Smooth muscle cell (in vitro differentiated cells): Measurements from ENCODE around the gene ZNF652. TPM values are rescaled to one million over a fixed set of nuclear protein-coding genes. Genes with fewer than 3 reads are reported as not detected.

Source experiments
- DNase-seq: peaks from one replicate; lab custom pipeline; 2025; ENCODE audit not compliant: unreplicated experiment; lab: John Stamatoyannopoulos, UW
- H2AFZ ChIP-seq: fragments of 200-600 bp; sonication (generic); 2 replicates; pipeline ENCODE4 v1.6.0; 2016; ENCODE audit warnings: antibody characterized with exemption, low read depth, mild to moderate bottlenecking
- H3F3A ChIP-seq: fragments of 200-600 bp; sonication (generic); 2 replicates; pipeline ENCODE4 v1.6.0; 2017; ENCODE audit warnings: antibody characterized with exemption, low read depth
- H3K27ac ChIP-seq: fragments of 200-600 bp; sonication (generic); 2 replicates; pipeline ENCODE4 v1.5.1; 2016; ENCODE audit warnings: low read depth, mild to moderate bottlenecking
- H3K27me3 ChIP-seq: fragments of 200-600 bp; sonication (generic); 2 replicates; pipeline ENCODE4 v1.6.1; 2016; ENCODE audit warnings: low read depth, mild to moderate bottlenecking
- H3K36me3 ChIP-seq: fragments of 200-600 bp; sonication (generic); 2 replicates; pipeline ENCODE4 v1.5.1; 2016; ENCODE audit warnings: low read depth
- H3K4me1 ChIP-seq: fragments of 200-600 bp; sonication (generic); 2 replicates; pipeline ENCODE4 v1.5.1; 2016; ENCODE audit warnings: low read depth
- H3K4me2 ChIP-seq: fragments of 200-600 bp; sonication (generic); 2 replicates; pipeline ENCODE4 v1.6.0; 2016; ENCODE audit warnings: mild to moderate bottlenecking
- H3K4me3 ChIP-seq: fragments of 200-600 bp; sonication (generic); 2 replicates; pipeline ENCODE4 v1.5.1; 2016; ENCODE audit warnings: mild to moderate bottlenecking
- H3K79me2 ChIP-seq: fragments of 200-600 bp; sonication (generic); 2 replicates; pipeline ENCODE4 v1.6.0; 2016; ENCODE audit warnings: low read depth, mild to moderate bottlenecking
- H3K9ac ChIP-seq: fragments of 200-600 bp; sonication (generic); 2 replicates; pipeline ENCODE4 v1.6.0; 2016; ENCODE audit warnings: low read depth
- H3K9me3 ChIP-seq: fragments of 200-600 bp; sonication (generic); replicated peaks from 2 replicates; pipeline ENCODE4 v1.5.1; 2016; ENCODE audit warnings: low read depth
- H4K20me1 ChIP-seq: fragments of 200-600 bp; sonication (generic); 2 replicates; pipeline ENCODE4 v1.6.0; 2016; ENCODE audit warnings: low read depth
- CTCF ChIP-seq: fragments of 200-600 bp; sonication (generic); IDR thresholded peaks from 2 replicates; pipeline ENCODE4 v1.5.1; 2017; ENCODE audit warnings: borderline replicate concordance, mild to moderate bottlenecking, antibody characterized with exemption; ENCODE audit not compliant: insufficient read depth, poor library complexity, severe bottlenecking
- WGBS: methylation state at CpG from one replicate; pipeline ENCODE4 v1.1.7; 2016; ENCODE audit warnings: low lambda C conversion rate; 5-methylcytosine and 5-hydroxymethylcytosine counted together
- polyA plus RNA-seq: library from polyadenylated mRNA; unstranded; fragments of >200 nt; fragmentation: Nextera tagmentation; extraction: Ambion mirVana; gene quantifications from 2 replicates; pipeline ENCODE4 v1.2.1, GENCODE V29; 2016
- total RNA-seq: library from RNA; depleted of rRNA; stranded (reverse); fragments of >200 nt; gene quantifications from 2 replicates; pipeline ENCODE4 v1.2.3, GENCODE V29; 2014

The ZNF652 gene
- total and polyA plus RNA-seq, 2 experiments from 2014 or later: 18.3 to 48.8 TPM

GRCh38 chr17:49375544-49375943 is 13.5 kb upstream of the ZNF652 start:
- no peaks in the 10 kb centered on the region for H3K79me2 ChIP-seq
- no peaks in the 10 kb centered on the region for H3K36me3 ChIP-seq
- H3K4me1 ChIP-seq: peaks cover 9% of the 10 kb centered on the region
- no peak overlapping the region for H3K9ac ChIP-seq
- H3K27ac ChIP-seq: no peak overlapping the region
- H3K4me2 ChIP-seq: no peak overlapping the region
- H3K27me3 ChIP-seq: no peaks in the 10 kb centered on the region
- H2AFZ ChIP-seq: no peak overlapping the region
- H3F3A ChIP-seq: no peaks in the 10 kb centered on the region
- TF ChIP-seq CTCF: no peak
- no peaks in the 10 kb centered on the region for H4K20me1 ChIP-seq
- no peaks in the 10 kb centered on the region for H3K9me3 ChIP-seq
- DNase-seq: no peak
- no peak overlapping the region for H3K4me3 ChIP-seq
- 100% methylated on average over 1 of the region's 1 CpG for WGBS

GRCh38 chr17:49373115-49373514 is 11.1 kb upstream of the ZNF652 start:
- no peak for TF ChIP-seq CTCF
- WGBS: 90% methylated on average over 6 of the region's 6 CpGs
- Histone ChIP-seq H3K9me3 (no peaks in the 10 kb centered on the region), H2AFZ (no peak overlapping the region), H3F3A (no peaks in the 10 kb centered on the region), H3K36me3 (no peaks in the 10 kb centered on the region), H4K20me1 (no peaks in the 10 kb centered on the region), H3K4me3 (no peak overlapping the region), H3K27ac (no peak overlapping the region), H3K27me3 (no peaks in the 10 kb centered on the region), H3K9ac (no peak overlapping the region), H3K4me1 (peaks cover 9% of the 10 kb centered on the region), H3K79me2 (no peaks in the 10 kb centered on the region), H3K4me2 (no peak overlapping the region)
- DNase-seq: no peak

GRCh38 chr17:49372425-49372824 is 10.4 kb upstream of the ZNF652 start:
- Histone ChIP-seq H3K4me2 (no peak overlapping the region), H3F3A (no peaks in the 10 kb centered on the region), H3K27me3 (no peaks in the 10 kb centered on the region), H3K4me3 (no peak overlapping the region), H3K27ac (no peak overlapping the region), H3K9me3 (no peaks in the 10 kb centered on the region), H3K36me3 (no peaks in the 10 kb centered on the region), H4K20me1 (no peaks in the 10 kb centered on the region), H3K4me1 (peaks cover 9% of the 10 kb centered on the region), H2AFZ (no peak overlapping the region), H3K9ac (no peak overlapping the region), H3K79me2 (no peaks in the 10 kb centered on the region)
- DNase-seq: no peak
- 87% methylated on average over 7 of the region's 7 CpGs for WGBS
- TF ChIP-seq CTCF: no peak

- Histone ChIP-seq H2AFZ (no peak overlapping the region), H3K4me3 (no peak overlapping the region), H3K36me3 (no peaks in the 10 kb centered on the region), H3F3A (no peaks in the 10 kb centered on the region), H3K9me3 (no peaks in the 10 kb centered on the region), H3K27ac (no peak overlapping the region), H3K4me1 (peaks cover 9% of the 10 kb centered on the region), H3K4me2 (no peak overlapping the region), H4K20me1 (no peaks in the 10 kb centered on the region), H3K9ac (no peak overlapping the region), H3K79me2 (no peaks in the 10 kb centered on the region), H3K27me3 (no peaks in the 10 kb centered on the region)
- no peak for DNase-seq
- WGBS: 39% methylated on average over 9 of the region's 13 CpGs
- no peak for TF ChIP-seq CTCF
These were observed 9.2 kb upstream of the ZNF652 start for GRCh38 chr17:49370971-49371834.
